ENCODE results near the gene HECW1. TPM values are rescaled to one million over a fixed set of nuclear protein-coding genes. Genes with fewer than 3 reads are reported as not detected.
A peak's percentile ranks its signal among the peaks of the same experiment; 100 is the strongest.

The HECW1 gene
- total RNA-seq, 1 experiment from 2014 or later = 33.8 TPM

- peak; percentile 94 for DNase-seq (ENCODE audit: low spot score)
Measured at GRCh38 chr7:43260980-43261878, 148.8 kb downstream of the HECW1 start.

- DNase-seq (ENCODE audit: low spot score) = no peak
Measured at GRCh38 chr7:43265139-43265538, 152.7 kb downstream of the HECW1 start.

DNA sequence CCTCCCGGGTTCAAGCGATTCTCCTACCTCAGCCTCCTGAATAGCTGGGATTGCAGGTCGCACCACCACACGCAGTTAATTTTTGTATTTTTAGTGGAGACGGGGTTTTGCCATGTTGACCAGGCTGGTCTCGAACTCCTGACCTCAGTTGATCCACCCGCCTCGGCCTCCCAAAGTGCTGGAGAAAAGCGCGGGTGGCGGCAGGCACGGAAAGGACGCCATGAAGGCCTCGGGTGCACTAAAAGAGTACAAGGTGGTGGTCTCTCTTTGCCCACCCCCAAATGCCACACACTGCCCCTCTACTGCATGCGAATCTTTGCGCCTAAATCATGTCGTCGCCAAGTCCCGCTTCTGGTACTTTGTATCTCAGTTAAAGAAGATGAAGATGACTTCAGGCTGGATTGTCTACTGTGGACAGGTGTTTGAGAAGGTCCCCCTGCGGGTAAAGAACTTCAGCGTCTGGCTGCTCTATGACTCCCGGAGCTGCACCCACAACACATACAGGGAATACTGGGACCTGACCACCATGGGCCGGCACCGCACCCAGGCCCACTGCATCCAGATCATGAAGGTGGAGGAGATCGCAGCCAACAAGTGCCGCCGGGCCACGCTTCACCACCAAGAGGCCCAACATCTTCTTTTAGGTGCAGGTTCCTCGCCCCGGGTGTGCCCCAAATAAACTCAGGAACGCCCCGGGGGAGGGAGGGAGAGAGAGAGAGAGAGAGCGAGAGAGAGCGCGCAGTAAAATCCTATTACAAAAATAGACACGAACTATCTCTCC is 161.7 kb downstream of the HECW1 start:
- no peak for DNase-seq (ENCODE audit: low spot score)

DNA sequence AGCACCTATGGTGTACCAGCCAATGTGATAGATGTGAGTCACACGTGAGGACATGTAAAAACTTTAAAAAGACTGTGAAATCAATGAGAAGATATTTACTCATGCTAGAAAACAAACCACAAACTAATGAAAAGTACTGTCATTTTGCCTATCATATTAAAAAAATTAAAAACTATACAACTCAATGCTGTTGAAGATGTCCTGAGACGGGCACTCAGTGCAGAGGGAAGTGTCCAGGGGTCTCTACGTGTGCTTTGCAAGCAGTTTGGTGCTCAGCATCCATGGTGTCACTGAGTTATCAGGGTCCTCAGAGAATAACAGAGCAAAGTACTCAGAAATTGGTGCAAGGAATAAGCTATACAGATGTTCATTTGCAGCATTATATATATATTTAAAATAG is 162.3 kb downstream of the HECW1 start:
- DNase-seq (ENCODE audit: low spot score) = no peak

GRCh38 chr7:43276547-43276946 is 164.1 kb downstream of the HECW1 start:
- DNase-seq (ENCODE audit: low spot score) = no peak

- DNase-seq (ENCODE audit: low spot score) = no peak
Measured at GRCh38 chr7:43278088-43278644, 165.7 kb downstream of the HECW1 start.

DNA sequence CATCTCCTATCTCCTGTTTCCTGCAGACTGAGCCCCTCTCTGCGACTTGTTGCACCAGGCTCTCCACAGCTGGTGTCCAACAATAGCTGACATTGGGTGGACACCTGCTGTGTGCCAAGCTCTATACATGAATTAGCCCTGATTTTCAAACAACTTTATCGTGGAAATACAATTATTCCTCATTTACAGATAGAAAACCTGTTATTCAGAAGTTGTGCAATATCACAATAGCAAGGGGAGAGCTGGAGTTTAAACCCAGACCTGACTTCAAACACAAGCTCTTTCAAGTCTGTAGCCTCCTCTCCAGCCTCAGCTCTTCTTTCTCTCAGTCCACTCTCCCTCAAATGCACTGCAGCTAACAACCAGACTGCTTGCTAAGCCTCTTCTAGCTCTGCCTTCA is 168.8 kb downstream of the HECW1 start:
- no peak for DNase-seq (ENCODE audit: low spot score)

DNA sequence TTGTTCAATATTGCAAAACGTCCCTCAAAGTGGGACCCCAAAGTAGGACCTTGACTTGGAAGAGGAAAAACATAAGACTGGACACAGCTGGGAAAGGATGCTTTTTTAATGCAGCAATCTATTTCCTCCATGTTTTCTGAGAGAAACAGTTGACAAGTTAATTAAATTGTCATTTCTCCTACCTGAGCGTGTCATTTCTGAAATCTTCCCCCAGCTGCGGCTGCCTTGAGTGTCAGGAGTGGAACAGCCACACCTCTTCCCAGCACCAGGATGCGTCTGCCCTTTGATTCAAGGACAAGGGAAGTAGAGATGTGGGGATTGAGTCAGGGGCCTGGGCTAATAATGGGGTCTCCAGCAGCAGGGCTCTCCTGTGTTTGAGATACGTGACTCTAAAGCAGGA is 171.3 kb downstream of the HECW1 start:
- no peak for DNase-seq (ENCODE audit: low spot score)

DNA sequence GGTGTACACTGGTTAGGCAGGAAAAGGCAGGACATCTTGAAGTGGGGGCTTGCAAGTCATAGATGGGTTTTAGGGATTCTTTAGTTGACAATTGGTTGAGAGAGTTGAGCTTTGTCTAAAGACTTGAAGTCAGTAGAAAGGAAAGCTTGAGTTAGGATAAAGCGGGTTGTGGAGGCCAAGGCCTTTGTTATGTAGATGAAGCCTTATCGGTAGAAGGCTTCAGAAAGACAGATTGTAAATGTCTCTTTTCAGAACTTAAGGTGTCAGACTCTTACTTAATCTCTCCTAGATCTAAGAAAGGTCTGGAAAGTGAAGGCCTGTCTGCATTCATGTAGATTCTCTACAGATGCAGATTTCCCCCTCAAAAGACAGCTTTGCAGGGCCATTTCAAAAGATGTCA is 177.4 kb downstream of the HECW1 start:
- DNase-seq (ENCODE audit: low spot score) = no peak

DNA sequence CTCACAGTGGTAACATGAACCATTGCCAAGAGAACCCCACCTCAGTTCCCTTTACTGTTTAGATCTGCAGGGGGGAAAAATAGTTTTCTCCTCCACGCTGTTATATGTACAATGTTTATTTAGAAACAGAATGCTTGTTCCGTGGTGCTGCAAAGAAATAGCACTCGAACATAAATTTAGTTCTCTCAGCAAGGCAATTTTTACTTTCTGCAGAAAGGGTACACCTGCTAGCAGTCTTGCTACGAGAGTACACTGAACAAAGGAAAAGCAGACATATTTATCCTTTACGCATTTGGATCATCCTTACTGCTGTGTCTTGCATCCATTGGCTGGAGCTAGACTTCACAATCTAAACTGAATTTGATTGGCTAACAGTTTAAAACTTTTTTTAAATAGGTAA is 178.5 kb downstream of the HECW1 start:
- no peak for DNase-seq (ENCODE audit: low spot score)

DNA sequence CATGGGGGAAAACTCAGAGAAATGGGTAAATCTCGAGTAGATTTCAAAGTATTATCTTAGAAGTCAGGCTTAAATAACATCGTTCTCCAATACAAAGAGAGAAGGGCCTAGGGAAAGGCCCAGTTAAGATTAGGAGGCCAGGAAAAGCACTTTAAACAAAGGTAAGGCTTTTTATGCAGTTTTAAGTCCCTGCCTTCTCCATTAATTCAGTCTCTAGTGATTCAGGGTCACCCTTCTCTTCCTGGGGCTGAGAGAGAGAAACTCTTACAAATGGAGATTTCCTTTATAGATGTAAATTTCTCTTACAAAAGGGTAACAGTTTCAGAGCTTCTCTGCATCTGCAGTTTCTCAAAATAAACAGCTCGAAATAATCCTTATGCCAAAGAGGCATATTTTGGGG is 179.3 kb downstream of the HECW1 start:
- no peak for DNase-seq (ENCODE audit: low spot score)

DNA sequence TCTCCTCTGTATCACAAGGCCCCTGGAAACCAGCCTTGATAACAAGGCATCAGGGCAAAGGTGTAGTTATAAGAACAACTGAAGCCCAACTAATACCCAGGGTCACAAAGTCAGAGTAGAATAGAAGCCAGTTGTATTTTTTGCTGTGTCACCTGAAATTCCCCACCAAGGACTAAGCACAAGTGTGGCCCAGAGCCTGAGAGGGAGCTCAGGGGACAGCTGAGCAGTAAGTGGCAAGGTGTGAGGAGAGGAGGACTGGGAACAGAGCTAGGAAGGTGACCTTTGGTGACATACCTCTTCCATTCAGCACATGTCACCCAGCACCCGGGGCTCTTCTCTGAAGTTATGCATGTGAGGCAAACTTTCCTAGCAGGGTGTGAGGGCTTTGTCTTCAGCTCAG is 179.9 kb downstream of the HECW1 start:
- DNase-seq (ENCODE audit: low spot score) = no peak

DNA sequence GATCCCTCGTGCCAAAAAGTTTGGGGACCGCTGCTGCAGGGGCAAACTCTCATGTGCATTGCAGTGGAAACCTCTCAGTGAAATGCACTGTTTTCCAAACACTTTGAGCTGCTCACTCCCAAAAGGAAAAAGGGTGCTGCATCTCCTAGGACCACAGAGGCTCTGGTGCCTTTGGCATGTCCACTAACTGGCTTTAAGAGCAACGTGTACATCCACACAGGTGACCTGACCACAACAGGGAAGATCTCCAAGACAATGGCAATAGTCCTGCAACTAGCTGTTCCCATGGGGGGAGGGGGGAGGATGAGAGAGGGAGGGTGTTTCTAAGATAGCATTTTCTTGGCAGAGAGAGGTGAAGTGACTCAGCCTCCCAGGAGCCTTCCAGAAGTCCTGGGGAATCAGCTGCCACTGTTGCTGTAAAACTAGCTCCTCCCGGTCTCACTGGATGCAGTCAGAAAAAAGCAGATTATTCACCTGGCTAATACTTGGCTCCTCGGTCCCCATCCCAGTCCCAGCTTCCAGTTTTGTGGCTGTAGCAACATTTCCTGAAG is 181.7 kb downstream of the HECW1 start:
- DNase-seq (ENCODE audit: low spot score) = peak; percentile 87

DNA sequence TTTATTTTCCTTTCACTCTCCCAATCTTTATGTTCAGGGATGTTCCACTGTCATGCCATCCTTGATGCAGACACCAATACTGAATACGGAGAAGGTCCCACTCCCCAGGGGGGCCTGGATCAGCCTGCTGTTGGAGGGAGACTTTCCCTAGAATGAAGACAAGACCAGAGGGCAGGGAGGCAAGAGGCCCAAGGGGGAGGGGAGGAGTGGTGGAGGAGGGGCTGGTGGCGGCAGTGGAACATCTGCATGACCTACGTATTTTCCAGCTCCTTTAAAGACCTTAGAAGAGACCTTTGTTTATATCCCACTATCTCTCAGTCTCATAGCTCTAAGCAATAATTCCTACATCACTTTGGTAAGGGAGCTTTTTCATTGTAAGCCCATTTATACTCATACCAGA is 183.0 kb downstream of the HECW1 start:
- DNase-seq (ENCODE audit: low spot score) = no peak

DNA sequence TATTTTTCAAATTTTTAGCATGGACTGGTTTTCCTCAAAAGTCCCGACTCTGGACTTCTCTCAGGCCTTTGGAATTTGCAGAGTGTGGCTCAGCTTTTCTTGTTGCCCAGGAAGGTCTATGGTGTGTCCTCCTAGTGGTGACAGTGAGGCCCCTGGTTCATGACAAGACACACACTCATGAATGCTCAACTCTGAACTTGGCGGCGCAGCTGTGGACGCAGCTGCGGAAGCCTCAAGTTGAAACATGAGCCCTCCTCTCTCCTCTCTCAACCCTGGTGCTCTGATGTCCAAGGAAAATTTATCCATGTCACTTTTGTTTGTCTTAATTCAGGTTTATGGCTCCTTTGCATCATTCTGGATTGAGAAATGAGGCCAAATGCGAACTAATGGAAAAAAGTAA is 183.9 kb downstream of the HECW1 start:
- DNase-seq (ENCODE audit: low spot score) = no peak

- no peak for DNase-seq (ENCODE audit: low spot score)
Measured at GRCh38 chr7:43298617-43299016, 186.2 kb downstream of the HECW1 start.

- no peak for DNase-seq (ENCODE audit: low spot score)
Measured at GRCh38 chr7:43300121-43300520, 187.7 kb downstream of the HECW1 start.

GRCh38 chr7:43302211-43302711 is 189.8 kb downstream of the HECW1 start:
- peak; percentile 97 for DNase-seq (ENCODE audit: low spot score)

DNA sequence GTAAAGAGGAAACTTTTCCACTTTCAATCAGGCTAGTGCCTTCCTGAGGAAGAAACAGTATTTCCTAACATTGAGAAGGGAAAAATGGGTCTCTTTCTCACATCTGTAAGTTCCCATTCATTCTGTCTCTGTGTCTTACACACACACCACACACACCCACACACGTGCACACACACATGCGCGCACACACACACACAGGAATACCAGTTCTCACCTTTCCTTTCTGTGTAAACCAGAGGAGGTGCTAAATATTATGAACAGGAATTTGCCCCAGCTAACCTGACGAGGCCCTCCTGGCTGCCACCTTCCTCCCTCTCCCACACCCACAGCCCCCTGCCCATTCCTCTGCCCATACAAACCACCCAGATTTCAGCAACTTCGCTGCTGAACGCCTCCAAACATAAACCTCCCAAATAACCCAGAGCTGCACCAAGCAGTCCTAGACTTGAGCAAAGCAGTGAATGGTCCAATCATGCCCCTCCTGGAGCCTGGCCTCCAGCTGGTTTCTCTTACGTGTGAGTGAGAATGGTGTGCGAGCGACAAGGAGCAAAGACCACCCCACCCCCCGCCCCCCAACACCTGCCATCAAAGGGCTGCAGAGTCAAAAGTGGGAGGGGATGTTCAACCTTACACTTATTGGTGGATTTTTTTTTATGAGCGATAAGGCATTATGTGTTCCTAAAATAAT is 190.5 kb downstream of the HECW1 start:
- DNase-seq (ENCODE audit: low spot score) = peak; percentile 42

- DNase-seq (ENCODE audit: low spot score) = no peak
Measured at GRCh38 chr7:43303740-43304241, 191.3 kb downstream of the HECW1 start.

GRCh38 chr7:43306404-43306803 is 194.0 kb downstream of the HECW1 start:
- DNase-seq (ENCODE audit: low spot score) = no peak

Measured in H4 (cell line).